Keratinocyte (primary cell): Measurements from ENCODE around the gene LDLRAD4. TPM values are rescaled to one million over a fixed set of nuclear protein-coding genes. Genes with fewer than 3 reads are reported as not detected.

Experiments
- DNase-seq: peaks from one replicate; pipeline ENCODE4 v3.0.0-alpha.2; 2011; ENCODE audit warnings: low read depth, missing footprints, low spot score
- FAIRE-seq: peaks from 2 replicates; lab custom pipeline; 2011; peaks lifted over from hg19 to GRCh38; lab: Jason Lieb, UNC
- H2AFZ ChIP-seq: 2 replicates; pipeline ENCODE4 v1.6.0; 2012; ENCODE audit warnings: low read length, control low read depth, inconsistent platforms; ENCODE audit not compliant: control insufficient read depth
- H3K27ac ChIP-seq: 2 replicates; pipeline ENCODE4 v1.5.1; 2011; ENCODE audit warnings: low read length; ENCODE audit not compliant: control insufficient read depth, insufficient read depth
- H3K27me3 ChIP-seq: 3 replicates; pipeline ENCODE4 v1.6.0; 2011; ENCODE audit warnings: low read length; ENCODE audit not compliant: control insufficient read depth, insufficient read depth; ENCODE audit errors: extremely low read depth
- H3K36me3 ChIP-seq, 2 experiments: 2 replicates in 1 of 2; 3 replicates in 1 of 2; pipeline ENCODE4 v1.5.1; 2011; ENCODE audit warnings: low read length in 2 of 2, mild to moderate bottlenecking in 1 of 2; ENCODE audit not compliant: control insufficient read depth in 2 of 2, insufficient read depth in 2 of 2; ENCODE audit errors: extremely low read depth in 1 of 2
- H3K4me1 ChIP-seq: 3 replicates; pipeline ENCODE4 v1.5.1; 2011; ENCODE audit warnings: low read length; ENCODE audit not compliant: control insufficient read depth, insufficient read depth; ENCODE audit errors: extremely low read depth
- H3K4me2 ChIP-seq: 3 replicates; pipeline ENCODE4 v1.6.0; 2011; ENCODE audit warnings: low read depth, low read length; ENCODE audit not compliant: control insufficient read depth, insufficient read depth; ENCODE audit errors: extremely low read depth
- H3K4me3 ChIP-seq, 3 experiments: fragments of 200-600 bp in 1 of 3; sonication (generic) in 1 of 3; 2 replicates in 2 of 3; 3 replicates in 1 of 3; pipeline ENCODE4 v1.5.1; 2011 to 2016; ENCODE audit warnings: low read length in 3 of 3, mild to moderate bottlenecking in 3 of 3, control low read depth in 2 of 3, inconsistent platforms in 1 of 3, low read depth in 1 of 3, mixed read lengths in 1 of 3, mixed run types in 1 of 3, moderate library complexity in 1 of 3; ENCODE audit not compliant: control insufficient read depth in 2 of 3, insufficient read depth in 2 of 3; ENCODE audit errors: extremely low read depth in 1 of 3
- H3K79me2 ChIP-seq: 2 replicates; pipeline ENCODE4 v1.6.0; 2012; ENCODE audit warnings: low read length; ENCODE audit not compliant: control insufficient read depth, insufficient read depth
- H3K9ac ChIP-seq: 3 replicates; pipeline ENCODE4 v1.6.0; 2011; ENCODE audit warnings: low read length; ENCODE audit not compliant: control insufficient read depth, insufficient read depth; ENCODE audit errors: extremely low read depth
- H3K9me1 ChIP-seq: 3 replicates; pipeline ENCODE4 v1.6.0; 2011; ENCODE audit warnings: low read length; ENCODE audit not compliant: control insufficient read depth, insufficient read depth; ENCODE audit errors: extremely low read depth
- H3K9me3 ChIP-seq: 2 replicates; pipeline ENCODE4 v1.5.1; 2012; ENCODE audit warnings: low read depth, low read length; ENCODE audit not compliant: control insufficient read depth
- H4K20me1 ChIP-seq: 3 replicates; pipeline ENCODE4 v1.6.0; 2011; ENCODE audit warnings: low read length; ENCODE audit not compliant: control insufficient read depth, insufficient read depth; ENCODE audit errors: extremely low read depth
- EZH2 ChIP-seq: IDR thresholded peaks from one replicate; pipeline ENCODE4 v1.6.1; 2012; ENCODE audit warnings: inconsistent platforms, mild to moderate bottlenecking, low read length, moderate library complexity
- dilution Hi-C: fragments of 300-500 bp; cut with MboI; formaldehyde crosslinking; loops from one replicate; pipeline ENCODE4 v1.7.0; 2020; ENCODE audit warnings: low sequenced_read_pairs; ENCODE audit not compliant: extremely low pct_ligation_motif_present
- polyA plus RNA-seq, 5 experiments: library from polyadenylated mRNA; depleted of rRNA in 3 of 5; stranded (reverse) in 3 of 5; stranded (forward) in 1 of 5; unstranded in 1 of 5; fragments of >200 nt; gene quantifications; 1 replicate in 1 of 5; 2 replicates in 3 of 5; 3 replicates in 1 of 5; pipeline versions ENCODE4 v1.2.1 to v1.2.3, GENCODE V29; 2011 to 2012; ENCODE audit warnings: missing spikeins in 2 of 5, low read depth in 1 of 5, low replicate concordance in 1 of 5
- TF ChIP-seq, protein P1 (sequence below), 3 experiments: IDR thresholded peaks in 1 of 3; conservative IDR thresholded peaks in 1 of 3; optimal IDR thresholded peaks in 1 of 3; 2 replicates in 2 of 3; 3 replicates in 1 of 3; pipeline versions ENCODE3 to v1.5.1; 2011; ENCODE audit warnings: low read length in 3 of 3, mild to moderate bottlenecking in 3 of 3, moderate library complexity in 2 of 3, control low read depth in 1 of 3, inconsistent platforms in 1 of 3; ENCODE audit not compliant: insufficient read depth in 2 of 3; ENCODE audit errors: extremely low read depth in 1 of 3

Gene LDLRAD4
- polyA plus RNA-seq, 1 donor (not counting 4 experiments of a cell fraction or from before 2014, with no cell fraction given) = not detected

DNA sequence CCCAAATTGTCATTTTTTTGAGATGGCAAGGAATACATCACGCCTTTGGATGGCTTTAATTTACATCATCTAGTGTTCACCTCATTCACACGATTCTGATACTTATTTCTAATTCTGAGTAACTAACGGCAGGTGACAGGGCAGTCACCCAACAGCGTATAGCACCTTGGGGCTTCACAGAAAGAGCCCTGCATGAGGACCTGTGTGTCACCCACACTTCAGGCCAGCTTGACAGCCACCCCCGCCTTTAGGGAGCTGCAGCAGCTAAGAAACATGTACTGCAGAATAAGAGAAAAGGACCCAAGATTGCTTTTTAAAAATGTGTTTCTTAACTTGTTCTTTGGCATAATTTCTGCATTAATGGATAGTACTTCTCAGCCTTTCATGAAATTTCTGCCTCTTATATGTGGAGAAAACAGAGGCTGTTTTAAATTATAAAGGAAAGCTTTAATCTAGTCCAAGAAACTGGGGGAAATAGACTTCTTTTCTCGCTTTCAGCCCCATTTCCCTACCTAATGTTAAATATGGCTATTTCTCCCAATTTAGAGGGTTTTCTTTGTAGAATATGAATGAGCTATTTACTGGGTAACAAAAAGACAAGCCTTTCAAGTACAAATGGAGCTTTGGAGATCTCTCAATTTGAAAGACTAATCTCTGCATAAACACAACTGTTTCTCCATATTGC lies 245.1 kb downstream of the LDLRAD4 start:
- Histone ChIP-seq H3K79me2 (no peaks in the 10 kb centered on the region), H3K9me3 (no peaks in the 10 kb centered on the region), H3K27me3 (no peaks in the 10 kb centered on the region), H3K4me3 (no peak overlapping the region), H3K9me1 (no peaks in the 10 kb centered on the region), H3K4me2 (no peak overlapping the region), H2AFZ (no peak overlapping the region), H4K20me1 (no peaks in the 10 kb centered on the region), H3K36me3 (no peaks in the 10 kb centered on the region), H3K27ac (no peak overlapping the region), H3K4me1 (no peaks in the 10 kb centered on the region), H3K9ac (no peak overlapping the region)
- FAIRE-seq = no peak
- dilution Hi-C loops = no loop called here
- DNase-seq = no peak
- no peak for TF ChIP-seq EZH2
- TF ChIP-seq, protein P1, sequence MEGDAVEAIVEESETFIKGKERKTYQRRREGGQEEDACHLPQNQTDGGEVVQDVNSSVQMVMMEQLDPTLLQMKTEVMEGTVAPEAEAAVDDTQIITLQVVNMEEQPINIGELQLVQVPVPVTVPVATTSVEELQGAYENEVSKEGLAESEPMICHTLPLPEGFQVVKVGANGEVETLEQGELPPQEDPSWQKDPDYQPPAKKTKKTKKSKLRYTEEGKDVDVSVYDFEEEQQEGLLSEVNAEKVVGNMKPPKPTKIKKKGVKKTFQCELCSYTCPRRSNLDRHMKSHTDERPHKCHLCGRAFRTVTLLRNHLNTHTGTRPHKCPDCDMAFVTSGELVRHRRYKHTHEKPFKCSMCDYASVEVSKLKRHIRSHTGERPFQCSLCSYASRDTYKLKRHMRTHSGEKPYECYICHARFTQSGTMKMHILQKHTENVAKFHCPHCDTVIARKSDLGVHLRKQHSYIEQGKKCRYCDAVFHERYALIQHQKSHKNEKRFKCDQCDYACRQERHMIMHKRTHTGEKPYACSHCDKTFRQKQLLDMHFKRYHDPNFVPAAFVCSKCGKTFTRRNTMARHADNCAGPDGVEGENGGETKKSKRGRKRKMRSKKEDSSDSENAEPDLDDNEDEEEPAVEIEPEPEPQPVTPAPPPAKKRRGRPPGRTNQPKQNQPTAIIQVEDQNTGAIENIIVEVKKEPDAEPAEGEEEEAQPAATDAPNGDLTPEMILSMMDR (optimal IDR thresholded peaks at IDR 0.05 in 1 of 3, IDR thresholded peaks at IDR 0.05 in 1 of 3, conservative IDR thresholded peaks at IDR 0.05 in 1 of 3; ENCODE audit: extremely low read depth in 1 of 3, insufficient read depth in 2 of 3, low read length in 3 of 3) = no peak

DNA sequence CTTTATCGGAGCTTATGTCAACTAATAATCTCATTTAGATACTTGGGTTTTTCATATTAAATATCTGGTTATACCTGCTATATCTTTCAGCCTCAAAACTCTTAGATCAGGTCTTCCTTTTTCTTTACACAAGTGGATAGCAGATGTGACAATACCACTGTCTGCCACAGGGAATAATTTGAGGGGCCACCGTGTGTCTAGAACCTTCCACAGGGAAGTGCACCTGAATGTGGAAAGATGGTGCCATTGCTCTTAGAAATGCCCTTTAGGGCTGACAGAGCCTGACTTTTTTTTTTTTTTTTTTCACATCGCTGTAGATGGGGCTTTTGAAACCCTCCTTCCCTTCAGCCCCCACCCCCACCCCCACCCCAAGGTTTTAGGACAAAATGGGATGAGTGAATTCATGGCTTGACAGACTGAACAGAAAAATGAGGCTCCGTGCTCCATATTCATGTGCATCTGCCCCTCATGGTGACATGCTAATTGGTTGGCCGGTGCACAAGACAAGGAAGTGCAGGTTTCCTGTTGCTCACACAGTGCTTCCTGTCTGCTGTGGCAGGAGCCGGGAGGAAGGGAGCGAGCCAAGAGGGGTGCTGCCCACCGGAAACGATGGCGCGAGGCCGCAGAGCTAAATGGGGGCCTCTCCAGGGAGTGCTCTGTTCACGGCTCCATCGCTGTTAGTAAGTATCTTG lies 246.0 kb downstream of the LDLRAD4 start:
- no peak overlapping the region for H3K9ac ChIP-seq
- no peak overlapping the region for H3K4me3 ChIP-seq
- no peak overlapping the region for H3K27ac ChIP-seq
- no peaks in the 10 kb centered on the region for H3K4me1 ChIP-seq
- H4K20me1 ChIP-seq = no peaks in the 10 kb centered on the region
- H3K9me1 ChIP-seq = no peaks in the 10 kb centered on the region
- no peak overlapping the region for H2AFZ ChIP-seq
- dilution Hi-C loops = no loop called here
- H3K9me3 ChIP-seq = no peaks in the 10 kb centered on the region
- no peaks in the 10 kb centered on the region for H3K79me2 ChIP-seq
- H3K36me3 ChIP-seq = no peaks in the 10 kb centered on the region
- no peak for TF ChIP-seq EZH2
- TF ChIP-seq, protein P1 (optimal IDR thresholded peaks at IDR 0.05 in 1 of 3, IDR thresholded peaks at IDR 0.05 in 1 of 3, conservative IDR thresholded peaks at IDR 0.05 in 1 of 3; ENCODE audit: extremely low read depth in 1 of 3, insufficient read depth in 2 of 3, low read length in 3 of 3) = no peak
- no peak overlapping the region for H3K4me2 ChIP-seq
- no peaks in the 10 kb centered on the region for H3K27me3 ChIP-seq
- DNase-seq (no peak), FAIRE-seq (no peak)
